HG03521 (cell line): ENCODE data around the gene VTI1B.
"Not testable (repeated sequence)": the region's sequence is repeated elsewhere in the genome, so short reads cannot be mapped to it uniquely, and the experiment has no call there.

Experiments used
- ATAC-seq: cut with Tn5 transposase; IDR thresholded peaks from one replicate; pipeline ENCODE4 v1.9.1; 2021; ENCODE audit warnings: mild to moderate bottlenecking, moderate library complexity; ENCODE audit not compliant: unreplicated experiment

Gene VTI1B

GRCh38 chr14:67633451-67634147 lies 40.8 kb downstream of the VTI1B start:
- ATAC-seq, result no peak

GRCh38 chr14:67630938-67631337 lies 43.5 kb downstream of the VTI1B start:
- ATAC-seq, result no peak

DNA sequence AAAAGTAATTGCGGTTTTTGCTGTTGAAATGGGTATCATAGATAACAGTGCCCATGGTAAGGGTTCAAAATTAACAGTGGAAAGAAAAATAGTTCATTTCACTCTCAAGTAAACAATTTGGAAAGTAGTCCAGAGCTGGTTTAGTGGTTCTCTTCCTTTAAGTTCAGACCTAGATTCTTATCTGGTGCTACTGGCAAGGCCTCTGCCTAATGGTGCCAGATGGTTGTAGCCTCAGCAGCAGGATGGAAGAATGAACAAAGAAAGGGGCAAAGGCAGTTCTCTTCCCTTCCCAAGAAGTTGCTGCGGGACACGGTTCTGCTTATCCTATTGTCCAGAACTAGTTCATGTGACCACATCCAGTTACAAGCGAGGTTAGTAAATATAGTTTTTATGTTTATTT lies 44.2 kb downstream of the VTI1B start:
- ATAC-seq, result no peak

GRCh38 chr14:67627519-67627918 lies 46.9 kb downstream of the VTI1B start:
- no peak for ATAC-seq

DNA sequence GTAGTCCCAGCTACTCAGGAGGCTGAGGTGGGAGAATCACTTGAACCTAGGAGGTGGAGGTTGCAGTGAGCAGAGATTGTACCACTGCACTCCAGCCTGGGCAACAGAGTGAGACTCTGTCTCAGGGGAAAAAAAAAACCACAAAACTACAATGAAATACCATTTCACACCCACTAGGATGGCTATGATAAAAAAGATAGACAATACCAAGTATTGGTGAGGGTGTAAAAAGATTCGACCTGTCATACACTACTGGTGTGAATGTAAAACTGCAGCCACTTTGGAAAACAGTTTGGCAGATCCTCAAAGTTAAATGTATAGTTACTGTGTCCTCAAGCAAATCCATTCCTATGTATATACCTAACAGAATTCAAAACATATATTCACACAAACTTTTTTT lies 48.3 kb downstream of the VTI1B start:
- ATAC-seq, result not testable (repeated sequence)

DNA sequence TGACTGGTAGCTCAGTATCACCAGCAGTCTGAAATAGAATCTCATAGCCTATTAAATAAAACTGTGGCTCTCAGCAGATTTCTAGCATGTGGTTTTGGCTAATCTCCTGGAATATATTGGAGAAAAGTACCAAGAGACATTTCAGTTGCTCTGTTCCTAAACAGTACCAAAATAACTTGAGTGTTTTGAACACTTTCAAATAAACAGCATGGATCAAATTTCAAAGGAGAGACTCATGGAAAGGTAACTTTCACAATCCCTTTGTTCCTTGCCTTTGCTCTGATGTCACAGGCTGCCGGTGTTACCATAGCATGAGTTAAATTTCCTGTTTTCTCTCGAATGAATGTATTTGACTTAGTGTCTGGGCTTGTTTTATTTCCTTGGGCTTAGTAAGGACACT lies 51.3 kb downstream of the VTI1B start:
- no peak for ATAC-seq

- ATAC-seq, result no peak
These were observed 51.8 kb downstream of the VTI1B start for GRCh38 chr14:67622675-67623074.

- ATAC-seq, result no peak
These were observed 54.1 kb downstream of the VTI1B start for GRCh38 chr14:67620217-67620785.

DNA sequence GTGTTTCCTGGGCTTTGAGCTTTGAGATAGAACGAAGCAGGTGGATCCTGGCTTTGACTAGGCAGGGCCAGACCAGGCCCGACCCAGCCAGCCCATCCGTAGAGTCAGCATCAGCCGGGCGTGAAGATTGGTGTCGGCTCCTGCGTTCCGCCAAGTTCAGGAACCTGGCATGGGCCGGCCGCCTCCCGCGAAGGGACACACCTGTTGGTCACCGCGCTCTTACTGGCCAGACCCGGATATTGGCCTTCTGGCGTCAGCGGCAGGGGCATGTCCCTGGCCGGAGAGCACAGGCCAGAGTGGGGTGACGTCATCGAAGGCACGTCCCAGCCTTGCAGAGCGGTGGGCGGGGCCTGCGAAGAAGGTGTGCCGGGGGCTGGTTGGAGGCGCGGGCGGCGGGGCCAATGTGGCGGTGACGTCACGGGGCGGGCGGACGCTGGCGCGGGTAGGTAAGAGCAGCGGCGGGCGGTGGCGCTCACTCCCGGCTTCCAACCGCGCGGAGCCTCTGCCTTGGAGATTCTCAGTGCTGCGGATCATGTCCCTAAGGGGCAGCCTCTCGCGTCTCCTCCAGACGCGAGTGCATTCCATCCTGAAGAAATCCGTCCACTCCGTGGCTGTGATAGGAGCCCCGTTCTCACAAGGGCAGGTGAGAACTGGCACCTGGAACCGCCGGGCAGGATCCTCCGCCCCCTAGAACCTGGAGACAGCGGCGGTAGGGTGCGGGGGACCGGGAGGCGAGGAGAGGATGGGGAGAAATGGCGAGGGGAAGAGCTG lies 54.8 kb downstream of the VTI1B start, which contains the start of gene ARG2:
ARG2 (plus strand) TSS at position 475 of the 771 bp plus-strand sequence; CDS start at position 533, 58 bp downstream.
- ATAC-seq, result peak; percentile 95

DNA sequence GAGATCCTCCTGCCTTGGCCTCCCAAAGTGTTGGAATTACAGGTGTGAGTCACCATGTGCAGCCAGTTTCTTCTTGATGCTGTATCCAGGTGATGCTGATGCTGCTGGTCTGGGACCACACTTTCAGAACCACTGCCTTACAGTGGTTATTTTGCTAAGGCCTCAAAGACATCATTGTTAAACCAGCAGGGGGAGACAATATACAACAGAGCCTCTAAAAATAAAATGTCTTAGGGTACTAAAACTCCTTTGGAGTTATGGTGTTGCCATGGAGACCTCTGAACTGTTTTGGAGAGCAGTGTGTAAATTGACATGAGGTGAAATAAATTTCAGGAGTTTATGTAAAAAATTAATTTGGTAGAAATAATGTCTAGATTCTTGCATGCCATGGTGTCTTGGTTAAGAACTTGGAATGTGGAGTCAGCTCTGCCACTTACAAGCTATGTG lies 55.8 kb downstream of the VTI1B start:
- ATAC-seq, result no peak

- no peak for ATAC-seq
These were observed 63.9 kb downstream of the VTI1B start for GRCh38 chr14:67610491-67610890.

- ATAC-seq, result no peak
These were observed 64.7 kb downstream of the VTI1B start for GRCh38 chr14:67609642-67610310.

DNA sequence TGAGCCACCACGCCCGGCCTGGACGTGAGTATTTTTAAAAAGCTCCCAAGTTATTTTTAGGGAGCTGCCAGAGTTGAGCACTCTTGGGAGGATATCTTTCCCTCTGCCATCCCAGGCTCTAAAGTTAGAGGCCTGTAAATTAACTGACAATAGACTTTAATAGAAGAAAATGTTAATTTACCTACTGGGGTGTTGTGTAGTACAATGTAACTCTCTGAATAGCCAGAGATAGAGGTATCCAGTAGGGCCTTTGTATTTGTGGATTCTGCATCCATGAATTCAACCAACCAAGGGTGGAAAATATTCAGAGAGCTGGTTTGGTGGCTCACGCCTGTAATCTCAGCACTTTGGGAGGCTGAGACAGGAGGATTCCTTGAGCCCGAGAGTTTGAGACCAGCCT lies 66.8 kb downstream of the VTI1B start:
- no peak for ATAC-seq

GRCh38 chr14:67602995-67603545 lies 71.4 kb downstream of the VTI1B start:
- peak; percentile 43 for ATAC-seq

GRCh38 chr14:67602076-67602475 lies 72.4 kb downstream of the VTI1B start:
- no peak for ATAC-seq

- not testable (repeated sequence) for ATAC-seq
These were observed 73.9 kb downstream of the VTI1B start for GRCh38 chr14:67600562-67600974.

- ATAC-seq, result peak; percentile 93
These were observed 74.5 kb downstream of the VTI1B start, which contains the start of gene PIGH for GRCh38 chr14:67599698-67600561. Gene PIGH, minus strand, starts transcription at chr14:67600268. Its CDS starts 65 bp downstream, at chr14:67600203.
